HepG2 (cell line): ENCODE results near the gene FOLR2. TPM values are rescaled to one million over a fixed set of nuclear protein-coding genes. Genes with fewer than 3 reads are reported as not detected.

ENCODE experiments used
- HINFP ChIP-seq: sonication (generic); formaldehyde crosslinking; IDR thresholded peaks from 2 replicates; pipeline ENCODE4 v1.4.0; 2020; ENCODE audit warnings: low read depth, mild to moderate bottlenecking, missing genetic modification reagents
- LCORL ChIP-seq, 2 experiments: fragments of 450-650 bp in 1 of 2; sonication (generic) in 1 of 2; formaldehyde crosslinking in 1 of 2; IDR thresholded peaks; 2 replicates each; pipeline versions ENCODE4 v1.5.0 to v1.6.1; 2017 to 2020; ENCODE audit warnings: antibody characterized with exemption in 1 of 2, missing genetic modification reagents in 1 of 2
- NFE2 ChIP-seq: sonication (generic); formaldehyde crosslinking; IDR thresholded peaks from 2 replicates; pipeline ENCODE4 v1.4.0; 2020; ENCODE audit warnings: missing genetic modification reagents
- PAX8 ChIP-seq: sonication (generic); formaldehyde crosslinking; IDR thresholded peaks from 2 replicates; pipeline ENCODE4 v1.8.0; 2022; ENCODE audit warnings: mild to moderate bottlenecking, missing genetic modification reagents, borderline replicate concordance
- ZNF407 ChIP-seq: sonication (generic); formaldehyde crosslinking; IDR thresholded peaks from one replicate; pipeline ENCODE4 v1.5.1; 2020; ENCODE audit warnings: mild to moderate bottlenecking, missing genetic modification reagents; ENCODE audit errors: not compliant biosample characterization
- polyA plus RNA-seq, 8 experiments: library from polyadenylated mRNA; depleted of rRNA in 3 of 8; stranded (reverse) in 7 of 8; unstranded in 1 of 8; fragments of >200 nt; fragmentation: Illumina TruSeq in 4 of 8; extraction: Trizol in 4 of 8; gene quantifications; 2 replicates each; pipeline versions ENCODE4 v1.2.1 to v1.2.3, GENCODE V29; 2011 to 2016; ENCODE audit warnings: low read depth in 4 of 8, missing spikeins in 1 of 8, mixed read lengths in 1 of 8; ENCODE audit not compliant: insufficient read depth in 1 of 8
- total RNA-seq, 5 experiments: library from RNA; depleted of rRNA; stranded (reverse); fragments of >200 nt; fragmentation: Illumina TruSeq; extraction: Trizol; gene quantifications; 2 replicates each; pipeline ENCODE4 v1.2.3, GENCODE V29; 2016; ENCODE audit warnings: low read depth in 1 of 5
- TF ChIP-seq, protein P1 (sequence below): sonication (generic); formaldehyde crosslinking; IDR thresholded peaks from 2 replicates; pipeline ENCODE4 v1.8.1; 2023; ENCODE audit warnings: missing genetic modification reagents, inconsistent platforms, borderline replicate concordance
- TF ChIP-seq, protein P2 (sequence below), 2 experiments: fragments of 450-650 bp in 1 of 2; sonication (generic) in 1 of 2; formaldehyde crosslinking in 1 of 2; IDR thresholded peaks; 2 replicates each; pipeline versions ENCODE4 v1.6.1 to v1.8.0; 2016 to 2022; ENCODE audit warnings: antibody characterized with exemption in 1 of 2, mild to moderate bottlenecking in 1 of 2, missing genetic modification reagents in 1 of 2

FOLR2 gene
- total and polyA plus RNA-seq, 2 of the 13 experiments (the other 11 are each of a cell fraction or from before 2014, with no cell fraction given) = 0.09 TPM; not detected in 1

DNA sequence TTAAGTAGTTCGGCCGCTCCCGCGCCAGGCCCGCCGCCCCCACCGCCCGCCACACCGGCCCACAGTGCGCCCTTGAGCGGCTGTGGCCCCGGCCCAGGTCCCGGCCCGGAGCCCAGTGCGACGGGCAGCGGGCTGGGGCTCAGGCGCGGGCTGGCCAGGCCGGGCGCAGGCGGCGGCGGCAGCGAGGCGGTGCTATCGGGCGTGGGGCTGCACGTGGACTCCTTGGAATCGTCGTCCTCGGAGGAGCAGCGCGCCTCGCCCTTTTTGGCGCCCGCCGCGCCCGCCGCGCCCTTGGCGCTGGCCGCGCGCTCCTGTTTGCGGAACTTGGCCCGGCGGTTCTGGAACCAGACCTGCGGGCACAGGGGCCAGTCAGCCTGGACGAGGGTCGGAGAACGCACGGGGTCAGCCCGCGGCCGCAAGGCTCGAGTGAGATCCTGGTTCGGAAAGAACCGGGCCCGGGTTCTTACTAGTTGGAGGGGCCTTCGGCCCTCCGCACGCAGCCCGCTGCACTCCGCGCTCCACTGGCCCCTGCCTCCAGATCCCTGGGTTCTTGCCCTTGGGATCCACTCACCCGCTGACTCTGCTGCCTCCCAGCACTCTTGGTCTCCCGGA is 23.4 kb downstream of the FOLR2 start (continued):
- no peak for TF ChIP-seq ZNF407 (CRISPR knock-in tag)
- no peak for TF ChIP-seq LCORL (IDR thresholded peaks at IDR 0.05)
- TF ChIP-seq LCORL (CRISPR knock-in tag; IDR thresholded peaks at IDR 0.05) = no peak
- TF ChIP-seq, protein P1, sequence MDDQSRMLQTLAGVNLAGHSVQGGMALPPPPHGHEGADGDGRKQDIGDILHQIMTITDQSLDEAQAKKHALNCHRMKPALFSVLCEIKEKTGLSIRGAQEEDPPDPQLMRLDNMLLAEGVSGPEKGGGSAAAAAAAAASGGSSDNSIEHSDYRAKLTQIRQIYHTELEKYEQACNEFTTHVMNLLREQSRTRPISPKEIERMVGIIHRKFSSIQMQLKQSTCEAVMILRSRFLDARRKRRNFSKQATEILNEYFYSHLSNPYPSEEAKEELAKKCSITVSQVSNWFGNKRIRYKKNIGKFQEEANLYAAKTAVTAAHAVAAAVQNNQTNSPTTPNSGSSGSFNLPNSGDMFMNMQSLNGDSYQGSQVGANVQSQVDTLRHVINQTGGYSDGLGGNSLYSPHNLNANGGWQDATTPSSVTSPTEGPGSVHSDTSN (CRISPR knock-in tag) = no peak
- TF ChIP-seq PAX8 (CRISPR knock-in tag) = no peak
- TF ChIP-seq, protein P2, sequence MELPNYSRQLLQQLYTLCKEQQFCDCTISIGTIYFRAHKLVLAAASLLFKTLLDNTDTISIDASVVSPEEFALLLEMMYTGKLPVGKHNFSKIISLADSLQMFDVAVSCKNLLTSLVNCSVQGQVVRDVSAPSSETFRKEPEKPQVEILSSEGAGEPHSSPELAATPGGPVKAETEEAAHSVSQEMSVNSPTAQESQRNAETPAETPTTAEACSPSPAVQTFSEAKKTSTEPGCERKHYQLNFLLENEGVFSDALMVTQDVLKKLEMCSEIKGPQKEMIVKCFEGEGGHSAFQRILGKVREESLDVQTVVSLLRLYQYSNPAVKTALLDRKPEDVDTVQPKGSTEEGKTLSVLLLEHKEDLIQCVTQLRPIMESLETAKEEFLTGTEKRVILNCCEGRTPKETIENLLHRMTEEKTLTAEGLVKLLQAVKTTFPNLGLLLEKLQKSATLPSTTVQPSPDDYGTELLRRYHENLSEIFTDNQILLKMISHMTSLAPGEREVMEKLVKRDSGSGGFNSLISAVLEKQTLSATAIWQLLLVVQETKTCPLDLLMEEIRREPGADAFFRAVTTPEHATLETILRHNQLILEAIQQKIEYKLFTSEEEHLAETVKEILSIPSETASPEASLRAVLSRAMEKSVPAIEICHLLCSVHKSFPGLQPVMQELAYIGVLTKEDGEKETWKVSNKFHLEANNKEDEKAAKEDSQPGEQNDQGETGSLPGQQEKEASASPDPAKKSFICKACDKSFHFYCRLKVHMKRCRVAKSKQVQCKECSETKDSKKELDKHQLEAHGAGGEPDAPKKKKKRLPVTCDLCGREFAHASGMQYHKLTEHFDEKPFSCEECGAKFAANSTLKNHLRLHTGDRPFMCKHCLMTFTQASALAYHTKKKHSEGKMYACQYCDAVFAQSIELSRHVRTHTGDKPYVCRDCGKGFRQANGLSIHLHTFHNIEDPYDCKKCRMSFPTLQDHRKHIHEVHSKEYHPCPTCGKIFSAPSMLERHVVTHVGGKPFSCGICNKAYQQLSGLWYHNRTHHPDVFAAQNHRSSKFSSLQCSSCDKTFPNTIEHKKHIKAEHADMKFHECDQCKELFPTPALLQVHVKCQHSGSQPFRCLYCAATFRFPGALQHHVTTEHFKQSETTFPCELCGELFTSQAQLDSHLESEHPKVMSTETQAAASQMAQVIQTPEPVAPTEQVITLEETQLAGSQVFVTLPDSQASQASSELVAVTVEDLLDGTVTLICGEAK (IDR thresholded peaks at IDR 0.05) = no peak
- TF ChIP-seq, protein P2 (CRISPR knock-in tag; IDR thresholded peaks at IDR 0.05) = no peak
- no peak for TF ChIP-seq NFE2 (CRISPR knock-in tag)
- TF ChIP-seq HINFP (CRISPR knock-in tag) = no peak
